Measurements from ENCODE around the gene COL4A1.

The COL4A1 gene

GRCh38 chr13:110308656-110309359, 1.9 kb upstream of the COL4A1 start:
- DNase-seq, result no peak

- DNase-seq, result no peak
Observed at GRCh38 chr13:110307767-110308655, 1.1 kb upstream of the COL4A1 start.

GRCh38 chr13:110306340-110306959, 507 bp downstream of the COL4A1 start:
- no peak for DNase-seq

- DNase-seq, result no peak
Observed at GRCh38 chr13:110305949-110306339, 1.0 kb downstream of the COL4A1 start.

- no peak for DNase-seq
Observed at GRCh38 chr13:110305544-110305943, 1.4 kb downstream of the COL4A1 start.

- no peak for DNase-seq
Observed at GRCh38 chr13:110305001-110305400, 2.0 kb downstream of the COL4A1 start.

- DNase-seq, result no peak
Observed at GRCh38 chr13:110304256-110304655, 2.7 kb downstream of the COL4A1 start.

GRCh38 chr13:110303644-110304043, 3.3 kb downstream of the COL4A1 start:
- no peak for DNase-seq

- DNase-seq, result no peak
Observed at GRCh38 chr13:110302997-110303396, 4.0 kb downstream of the COL4A1 start.

- no peak for DNase-seq
Observed at GRCh38 chr13:110301606-110302553, 5.1 kb downstream of the COL4A1 start.

GRCh38 chr13:110301083-110301482, 5.9 kb downstream of the COL4A1 start:
- DNase-seq, result no peak

- DNase-seq, result no peak
Observed at GRCh38 chr13:110300090-110300815, 6.7 kb downstream of the COL4A1 start.

GRCh38 chr13:110299283-110299840, 7.6 kb downstream of the COL4A1 start:
- DNase-seq, result no peak

- DNase-seq, result no peak
Observed at GRCh38 chr13:110298505-110299282, 8.3 kb downstream of the COL4A1 start.

GRCh38 chr13:110297766-110298504, 9.0 kb downstream of the COL4A1 start:
- no peak for DNase-seq

- DNase-seq, result no peak
Observed at GRCh38 chr13:110297011-110297410, 9.9 kb downstream of the COL4A1 start.

GRCh38 chr13:110294622-110295021, 12.3 kb downstream of the COL4A1 start:
- no peak for DNase-seq

- no peak for DNase-seq
Observed at GRCh38 chr13:110294146-110294545, 12.8 kb downstream of the COL4A1 start.

- DNase-seq, result no peak
Observed at GRCh38 chr13:110293649-110294048, 13.3 kb downstream of the COL4A1 start.

- no peak for DNase-seq
Observed at GRCh38 chr13:110293037-110293436, 13.9 kb downstream of the COL4A1 start.
